ENCODE data around the gene EHD2. TPM values are rescaled to one million over a fixed set of nuclear protein-coding genes. Genes with fewer than 3 reads are reported as not detected.

EHD2 gene
- total and polyA plus RNA-seq, 2 of the 4 experiments (the other 2 are of a cell fraction), result 35.3 to 181 TPM

- peaks cover 54% of the 10 kb centered on the region for H3K36me3 ChIP-seq (ENCODE audit: control insufficient read depth, insufficient read depth, low read length)
- dilution Hi-C loops (cut with HindIII; ENCODE audit: low sequenced_read_pairs, unreplicated experiment), result no loop called here
Observed at GRCh38 chr19:47740866-47741519, 27.8 kb downstream of the EHD2 start.

More at GRCh38 chr19:47740866-47741519, 27.8 kb downstream of the EHD2 start:
- H4K91ac ChIP-seq (ENCODE audit: insufficient read depth, low read depth, low read length), result no peak overlapping the region
- CTCF ChIA-PET, result interaction anchor here (1.5 kb wide), 1 partner anchor 22 kb away, joined by 3 read pairs; no protein-coding TSS in a partner anchor
- no peak overlapping the region for H3K23ac ChIP-seq (ENCODE audit: low read depth, low read length)
- H2AFZ ChIP-seq (replicated peaks; ENCODE audit: low read length, poor library complexity), result no peak overlapping the region
- no peak overlapping the region for H2BK5ac ChIP-seq (ENCODE audit: low read depth, low read length, poor library complexity, severe bottlenecking)
- BruUV-seq (replicated peaks), result no TSS peak
- no peaks in the 10 kb centered on the region for H3K27me3 ChIP-seq (ENCODE audit: control insufficient read depth, insufficient read depth, low read length)
- no peak overlapping the region for H3K4me3 ChIP-seq (ENCODE audit: insufficient read depth, low read depth, low read length)
- POLR2A ChIA-PET (ENCODE audit: unreplicated experiment), result no interaction called here
- no peak overlapping the region for H2BK120ac ChIP-seq (ENCODE audit: low read depth, low read length)
- no peak overlapping the region for H3K56ac ChIP-seq (ENCODE audit: extremely low read depth, insufficient read depth, low read length)
- no peak overlapping the region for H2BK15ac ChIP-seq (ENCODE audit: low read depth, low read length)
- no peak for DNase-seq
- H3K18ac ChIP-seq (ENCODE audit: low read depth, low read length), result no peak overlapping the region
- no peak overlapping the region for H4K5ac ChIP-seq (ENCODE audit: low read depth, low read length)
- H3K4ac ChIP-seq (ENCODE audit: low read depth, low read length), result no peak overlapping the region
- in situ Hi-C loops (cut with MboI; ENCODE audit: low sequenced_read_pairs), result no loop called here
- H2BK20ac ChIP-seq (ENCODE audit: low read depth, low read length), result no peak overlapping the region
- 0 out of 2 replicates have a peak, but pooled peaks cover 4% of the 10 kb centered on the region for H3K9me1 ChIP-seq (ENCODE audit: insufficient read depth, low read length)
- H3K27ac ChIP-seq (ENCODE audit: insufficient read depth, low read length), result no peak overlapping the region
- WGBS, 2 experiments (ENCODE audit: extremely low coverage in 2 of 2, insufficient read length in 1 of 2), result 92% methylated on average over 33 of the region's 48 CpGs; no CpG with 5 or more reads in 1 of the 2 experiments
- peaks cover 18% of the 10 kb centered on the region for H4K20me1 ChIP-seq (ENCODE audit: insufficient read depth, low read length)
- no peak overlapping the region for H4K8ac ChIP-seq (ENCODE audit: low read depth in 2 of 2, low read length in 2 of 2)
- H3K9me3 ChIP-seq (ENCODE audit: control insufficient read depth, insufficient read depth, low read length), result peaks cover 6% of the 10 kb centered on the region; the same call in 1 of the 2 replicates
- peaks cover 20 to 65% of the 10 kb centered on the region in 2 experiments for H3K79me1 ChIP-seq (ENCODE audit: low read depth in 1 of 2, low read length in 2 of 2)
- no peak overlapping the region for H2AK9ac ChIP-seq (replicated peaks; ENCODE audit: low read depth, low read length, poor library complexity)
- H3K14ac ChIP-seq (replicated peaks; ENCODE audit: low read depth, low read length), result no peak overlapping the region
- no peak overlapping the region for H2AK5ac ChIP-seq (ENCODE audit: low read depth, low read length)
- intact Hi-C loops (cut with micrococcal nuclease), result no loop called here
- no peak overlapping the region for H3K4me2 ChIP-seq (ENCODE audit: low read depth, low read length)
- H3K4me1 ChIP-seq (ENCODE audit: control insufficient read depth, insufficient read depth, low read length), result peaks cover 17% of the 10 kb centered on the region
- no peak overlapping the region for H3K9ac ChIP-seq (ENCODE audit: low read depth, low read length)
- ATAC-seq (ENCODE audit: low read depth), result no peak
- TF ChIP-seq MXI1 (IDR thresholded peaks at IDR 0.05; ENCODE audit: borderline replicate concordance, low read depth, low read length) (no peak), FOS (IDR thresholded peaks at IDR 0.05; ENCODE audit: low read depth, low read length) (no peak), BHLHE40 (IDR thresholded peaks at IDR 0.05; ENCODE audit: low read depth, low read length) (no peak), MAFK (IDR thresholded peaks at IDR 0.05; ENCODE audit: low read depth, low read length) (no peak), CHD1 (IDR thresholded peaks at IDR 0.05; ENCODE audit: low read depth, low read length) (no peak), CEBPB (IDR thresholded peaks at IDR 0.05; ENCODE audit: low read depth, low read length) (no peak), ELK1 (IDR thresholded peaks at IDR 0.05; ENCODE audit: borderline replicate concordance, low read depth, low read length) (no peak), RCOR1 (IDR thresholded peaks at IDR 0.05; ENCODE audit: insufficient replicate concordance, low read length) (no peak), POLR2A (IDR thresholded peaks at IDR 0.05; ENCODE audit: low read depth, low read length) (no peak), RAD21 (IDR thresholded peaks at IDR 0.05; ENCODE audit: low read length) (no peak), MAZ (IDR thresholded peaks at IDR 0.05; ENCODE audit: borderline replicate concordance, low read depth, low read length) (no peak), NFE2L2 (IDR thresholded peaks at IDR 0.05; ENCODE audit: low read depth, low read length) (no peak), SMC3 (IDR thresholded peaks at IDR 0.05; ENCODE audit: low read depth, low read length) (no peak), RFX5 (IDR thresholded peaks at IDR 0.05; ENCODE audit: low read depth, low read length) (no peak)
- TF ChIP-seq, protein P1, sequence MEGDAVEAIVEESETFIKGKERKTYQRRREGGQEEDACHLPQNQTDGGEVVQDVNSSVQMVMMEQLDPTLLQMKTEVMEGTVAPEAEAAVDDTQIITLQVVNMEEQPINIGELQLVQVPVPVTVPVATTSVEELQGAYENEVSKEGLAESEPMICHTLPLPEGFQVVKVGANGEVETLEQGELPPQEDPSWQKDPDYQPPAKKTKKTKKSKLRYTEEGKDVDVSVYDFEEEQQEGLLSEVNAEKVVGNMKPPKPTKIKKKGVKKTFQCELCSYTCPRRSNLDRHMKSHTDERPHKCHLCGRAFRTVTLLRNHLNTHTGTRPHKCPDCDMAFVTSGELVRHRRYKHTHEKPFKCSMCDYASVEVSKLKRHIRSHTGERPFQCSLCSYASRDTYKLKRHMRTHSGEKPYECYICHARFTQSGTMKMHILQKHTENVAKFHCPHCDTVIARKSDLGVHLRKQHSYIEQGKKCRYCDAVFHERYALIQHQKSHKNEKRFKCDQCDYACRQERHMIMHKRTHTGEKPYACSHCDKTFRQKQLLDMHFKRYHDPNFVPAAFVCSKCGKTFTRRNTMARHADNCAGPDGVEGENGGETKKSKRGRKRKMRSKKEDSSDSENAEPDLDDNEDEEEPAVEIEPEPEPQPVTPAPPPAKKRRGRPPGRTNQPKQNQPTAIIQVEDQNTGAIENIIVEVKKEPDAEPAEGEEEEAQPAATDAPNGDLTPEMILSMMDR (conservative IDR thresholded peaks at IDR 0.05; ENCODE audit: low read depth, low read length), result no peak
- TF ChIP-seq, protein P2, sequence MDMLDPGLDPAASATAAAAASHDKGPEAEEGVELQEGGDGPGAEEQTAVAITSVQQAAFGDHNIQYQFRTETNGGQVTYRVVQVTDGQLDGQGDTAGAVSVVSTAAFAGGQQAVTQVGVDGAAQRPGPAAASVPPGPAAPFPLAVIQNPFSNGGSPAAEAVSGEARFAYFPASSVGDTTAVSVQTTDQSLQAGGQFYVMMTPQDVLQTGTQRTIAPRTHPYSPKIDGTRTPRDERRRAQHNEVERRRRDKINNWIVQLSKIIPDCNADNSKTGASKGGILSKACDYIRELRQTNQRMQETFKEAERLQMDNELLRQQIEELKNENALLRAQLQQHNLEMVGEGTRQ (IDR thresholded peaks at IDR 0.05; ENCODE audit: low read depth, low read length), result no peak

Data from IMR-90 (cell line).